HG03575 (cell line): ENCODE data around the gene MAGEA2.
"Not testable (repeated sequence)": the region's sequence is repeated elsewhere in the genome, so short reads cannot be mapped to it uniquely, and the experiment has no call there.

ENCODE experiments used
- ATAC-seq: cut with Tn5 transposase; IDR thresholded peaks from one replicate; pipeline ENCODE4 v1.9.1; 2021; ENCODE audit not compliant: unreplicated experiment, insufficient number of reproducible peaks, low FRiP score; ENCODE audit errors: extremely low read depth

MAGEA2 gene

GRCh38 chrX:152713815-152714787 is 39.5 kb downstream of the MAGEA2 start, which contains the start of gene MAGEA2B:
Gene MAGEA2B (plus strand): TSS chrX:152714628. CDS start chrX:152717107, 2,479 bp downstream.
- ATAC-seq: not testable (repeated sequence)

- ATAC-seq: not testable (repeated sequence)
Observed at GRCh38 chrX:152713195-152713594, 40.4 kb downstream of the MAGEA2 start.

DNA sequence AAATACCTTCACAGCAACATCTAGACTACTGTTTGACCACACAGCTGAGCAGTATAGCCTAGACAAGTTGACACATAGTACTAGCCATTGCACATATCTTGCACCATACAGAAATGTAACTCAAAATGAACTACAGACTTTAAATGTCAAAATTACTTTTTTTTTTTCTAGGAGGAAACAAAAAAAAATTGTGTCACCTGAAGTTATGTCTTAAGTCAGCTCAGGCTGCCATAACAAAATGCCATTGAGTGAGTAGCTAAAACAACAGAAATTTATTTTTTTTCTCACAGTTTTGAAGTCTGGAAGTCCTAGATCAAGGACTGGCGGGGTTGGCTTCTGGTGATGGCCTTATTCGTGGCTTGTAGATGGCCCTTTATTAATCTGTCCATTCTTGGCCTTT is 44.5 kb downstream of the MAGEA2 start, which contains the start of gene CSAG2:
CSAG2 (minus strand) TSS at position 101 of the 400 bp plus-strand sequence. CDS start 161 bp downstream, outside the sequence.
- ATAC-seq: not testable (repeated sequence)

DNA sequence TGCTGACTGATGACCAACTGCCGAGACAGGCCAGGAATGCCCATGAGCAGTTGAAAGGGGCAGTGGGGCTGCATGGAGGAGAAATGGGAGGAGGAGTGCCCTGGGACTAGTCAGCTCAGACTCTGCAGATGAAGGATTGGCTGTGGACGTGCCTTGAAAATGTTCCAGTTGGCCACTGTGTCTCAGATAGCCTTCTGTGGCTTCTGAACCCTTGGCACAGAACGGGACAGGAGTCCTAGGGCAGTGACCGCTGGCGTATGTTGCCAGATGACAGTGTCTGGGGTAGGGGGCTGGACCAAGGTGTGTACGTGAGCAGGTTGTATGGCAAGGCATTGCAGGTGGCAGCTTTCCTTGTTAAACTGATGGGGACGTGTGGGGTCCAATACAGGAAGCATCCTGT is 47.1 kb downstream of the MAGEA2 start:
- ATAC-seq: not testable (repeated sequence)

- ATAC-seq: not testable (repeated sequence)
Observed at GRCh38 chrX:152700390-152700789, 53.3 kb downstream of the MAGEA2 start.
